Sigmoid colon (tissue), 3 donors: ENCODE data around the gene TBCD.

Experiments used
- POLR2A ChIP-seq, 2 donors: fragments of 450-650 bp; IDR thresholded peaks; one replicate each; pipeline ENCODE4 v1.6.1; 2016; ENCODE audit warnings: antibody characterized with exemption in 2 of 2, mild to moderate bottlenecking in 2 of 2, moderate library complexity in 2 of 2
- TF ChIP-seq, protein P1 (sequence below), 4 experiments: fragments of 450-650 bp in 3 of 4; fragments of 200-600 bp in 1 of 4; IDR thresholded peaks; one replicate each; pipeline ENCODE4 v1.5.1; 2016 to 2019; ENCODE audit warnings: antibody characterized with exemption in 4 of 4, mild to moderate bottlenecking in 3 of 4, moderate library complexity in 2 of 4

DNA sequence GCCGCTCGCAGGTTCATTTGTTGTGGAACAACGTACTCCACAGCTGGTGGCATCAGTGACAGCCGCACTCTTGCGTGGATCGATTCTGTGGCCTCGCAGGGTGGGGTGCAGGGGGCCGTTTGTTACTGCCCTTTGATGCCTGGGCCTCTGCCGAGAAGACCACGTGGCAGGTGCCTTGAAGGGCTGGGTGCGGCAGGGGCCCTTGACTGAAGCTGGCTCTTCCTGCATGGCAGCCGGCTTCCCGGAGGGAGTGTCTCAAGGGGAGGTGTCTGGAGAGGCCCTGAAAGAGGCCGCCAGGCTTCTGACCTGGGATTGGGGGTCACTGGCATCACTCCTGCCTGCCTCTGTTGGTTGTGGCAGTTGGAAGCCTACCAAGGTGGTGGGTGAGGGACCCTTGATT lies 43.8 kb downstream of the TBCD start:
- TF ChIP-seq, protein P1, sequence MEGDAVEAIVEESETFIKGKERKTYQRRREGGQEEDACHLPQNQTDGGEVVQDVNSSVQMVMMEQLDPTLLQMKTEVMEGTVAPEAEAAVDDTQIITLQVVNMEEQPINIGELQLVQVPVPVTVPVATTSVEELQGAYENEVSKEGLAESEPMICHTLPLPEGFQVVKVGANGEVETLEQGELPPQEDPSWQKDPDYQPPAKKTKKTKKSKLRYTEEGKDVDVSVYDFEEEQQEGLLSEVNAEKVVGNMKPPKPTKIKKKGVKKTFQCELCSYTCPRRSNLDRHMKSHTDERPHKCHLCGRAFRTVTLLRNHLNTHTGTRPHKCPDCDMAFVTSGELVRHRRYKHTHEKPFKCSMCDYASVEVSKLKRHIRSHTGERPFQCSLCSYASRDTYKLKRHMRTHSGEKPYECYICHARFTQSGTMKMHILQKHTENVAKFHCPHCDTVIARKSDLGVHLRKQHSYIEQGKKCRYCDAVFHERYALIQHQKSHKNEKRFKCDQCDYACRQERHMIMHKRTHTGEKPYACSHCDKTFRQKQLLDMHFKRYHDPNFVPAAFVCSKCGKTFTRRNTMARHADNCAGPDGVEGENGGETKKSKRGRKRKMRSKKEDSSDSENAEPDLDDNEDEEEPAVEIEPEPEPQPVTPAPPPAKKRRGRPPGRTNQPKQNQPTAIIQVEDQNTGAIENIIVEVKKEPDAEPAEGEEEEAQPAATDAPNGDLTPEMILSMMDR (IDR thresholded peaks at IDR 0.05): no peak
- no peak for TF ChIP-seq POLR2A (IDR thresholded peaks at IDR 0.05)
